Measurements from ENCODE around the gene VIM. TPM values are rescaled to one million over a fixed set of nuclear protein-coding genes. Genes with fewer than 3 reads are reported as not detected.

VIM gene
- total RNA-seq, 1 experiment from 2014 or later = 7.2 TPM

- intact Hi-C loops (cut with micrococcal nuclease) = no loop called here
- no peak overlapping the region for H3K4me2 ChIP-seq (ENCODE audit: low read length)
- H3K4me3 ChIP-seq (replicated peaks in 1 of 2; ENCODE audit: low read depth in 1 of 2, low read length in 2 of 2) = no peak overlapping the region
- H4K20me1 ChIP-seq (ENCODE audit: insufficient read depth) = no peaks in the 10 kb centered on the region
- H2AFZ ChIP-seq (ENCODE audit: low read depth, low read length, poor library complexity, severe bottlenecking) = no peak overlapping the region
- ChIA-PET POLR2A (no interaction called here), CTCF (interaction anchor here (1.2 kb wide), 1 partner anchor 13 kb away, joined by 7 read pairs; no protein-coding TSS in a partner anchor), RAD21 (ENCODE audit: low non-redundant PET in 1 of 2, low total read pairs in 2 of 2, uncharacterized antibody in 2 of 2, unreplicated experiment in 2 of 2) (no interaction called here)
- H3K36me3 ChIP-seq (ENCODE audit: control insufficient read depth in 1 of 2, insufficient read depth in 2 of 2, low read length in 2 of 2) = no peaks in the 10 kb centered on the region
- H3K27me3 ChIP-seq (ENCODE audit: insufficient read depth, low read length) = no peaks in the 10 kb centered on the region
- H3K79me2 ChIP-seq (ENCODE audit: insufficient read depth, low read length) = no peaks in the 10 kb centered on the region
- no peaks in the 10 kb centered on the region for H3K9me3 ChIP-seq (ENCODE audit: control insufficient read depth in 1 of 2, insufficient read depth in 1 of 2, low read depth in 1 of 2, low read length in 2 of 2)
- H3K9me2 ChIP-seq (ENCODE audit: insufficient read depth) = no peaks in the 10 kb centered on the region
- DNase-seq (ENCODE audit: low read depth, low spot score) (no peak), ATAC-seq (no peak)
- H3K9ac ChIP-seq (ENCODE audit: low read length) = no peak overlapping the region
- peaks cover 24 to 35% of the 10 kb centered on the region in 2 experiments for H3K4me1 ChIP-seq (ENCODE audit: control insufficient read depth in 1 of 2, insufficient read depth in 2 of 2, low read length in 2 of 2)
- H3K27ac ChIP-seq (ENCODE audit: low read depth, low read length) = no peak overlapping the region
- TF ChIP-seq JUND (IDR thresholded peaks at IDR 0.05) (no peak), POLR2A (IDR thresholded peaks at IDR 0.05; ENCODE audit: borderline replicate concordance, extremely low read depth, insufficient read depth, insufficient read length) (no peak), EZH2phosphoT487 (IDR thresholded peaks at IDR 0.05; ENCODE audit: borderline replicate concordance) (no peak), CEBPB (IDR thresholded peaks at IDR 0.05; ENCODE audit: low read depth) (no peak), FOSL1 (IDR thresholded peaks at IDR 0.05; ENCODE audit: low read depth) (no peak), ELF1 (IDR thresholded peaks at IDR 0.05; ENCODE audit: borderline replicate concordance, low read depth) (no peak), TCF7L2 (IDR thresholded peaks at IDR 0.05; ENCODE audit: borderline replicate concordance, extremely low read depth, insufficient read depth, insufficient read length) (no peak), ZBTB33 (IDR thresholded peaks at IDR 0.05; ENCODE audit: extremely low read depth, insufficient replicate concordance, low read length) (no peak), POLR2AphosphoS5 (IDR thresholded peaks at IDR 0.05; ENCODE audit: low read depth, low read length) (no peak), EGR1 (IDR thresholded peaks at IDR 0.05; ENCODE audit: low read depth) (no peak), CBX3 (IDR thresholded peaks at IDR 0.05; ENCODE audit: low read depth) (no peak), SIN3A (IDR thresholded peaks at IDR 0.05; ENCODE audit: low read depth) (no peak), YY1 (IDR thresholded peaks at IDR 0.05; ENCODE audit: extremely low read depth, insufficient replicate concordance, low read depth, low read length) (no peak), MAX (IDR thresholded peaks at IDR 0.05) (no peak), ZNF274 (IDR thresholded peaks at IDR 0.05; ENCODE audit: low read depth, low read length) (no peak), SRF (IDR thresholded peaks at IDR 0.05; ENCODE audit: low read depth) (no peak)
- TF ChIP-seq, protein P1, sequence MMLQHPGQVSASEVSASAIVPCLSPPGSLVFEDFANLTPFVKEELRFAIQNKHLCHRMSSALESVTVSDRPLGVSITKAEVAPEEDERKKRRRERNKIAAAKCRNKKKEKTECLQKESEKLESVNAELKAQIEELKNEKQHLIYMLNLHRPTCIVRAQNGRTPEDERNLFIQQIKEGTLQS (IDR thresholded peaks at IDR 0.05) = no peak
- TF ChIP-seq, protein P2, sequence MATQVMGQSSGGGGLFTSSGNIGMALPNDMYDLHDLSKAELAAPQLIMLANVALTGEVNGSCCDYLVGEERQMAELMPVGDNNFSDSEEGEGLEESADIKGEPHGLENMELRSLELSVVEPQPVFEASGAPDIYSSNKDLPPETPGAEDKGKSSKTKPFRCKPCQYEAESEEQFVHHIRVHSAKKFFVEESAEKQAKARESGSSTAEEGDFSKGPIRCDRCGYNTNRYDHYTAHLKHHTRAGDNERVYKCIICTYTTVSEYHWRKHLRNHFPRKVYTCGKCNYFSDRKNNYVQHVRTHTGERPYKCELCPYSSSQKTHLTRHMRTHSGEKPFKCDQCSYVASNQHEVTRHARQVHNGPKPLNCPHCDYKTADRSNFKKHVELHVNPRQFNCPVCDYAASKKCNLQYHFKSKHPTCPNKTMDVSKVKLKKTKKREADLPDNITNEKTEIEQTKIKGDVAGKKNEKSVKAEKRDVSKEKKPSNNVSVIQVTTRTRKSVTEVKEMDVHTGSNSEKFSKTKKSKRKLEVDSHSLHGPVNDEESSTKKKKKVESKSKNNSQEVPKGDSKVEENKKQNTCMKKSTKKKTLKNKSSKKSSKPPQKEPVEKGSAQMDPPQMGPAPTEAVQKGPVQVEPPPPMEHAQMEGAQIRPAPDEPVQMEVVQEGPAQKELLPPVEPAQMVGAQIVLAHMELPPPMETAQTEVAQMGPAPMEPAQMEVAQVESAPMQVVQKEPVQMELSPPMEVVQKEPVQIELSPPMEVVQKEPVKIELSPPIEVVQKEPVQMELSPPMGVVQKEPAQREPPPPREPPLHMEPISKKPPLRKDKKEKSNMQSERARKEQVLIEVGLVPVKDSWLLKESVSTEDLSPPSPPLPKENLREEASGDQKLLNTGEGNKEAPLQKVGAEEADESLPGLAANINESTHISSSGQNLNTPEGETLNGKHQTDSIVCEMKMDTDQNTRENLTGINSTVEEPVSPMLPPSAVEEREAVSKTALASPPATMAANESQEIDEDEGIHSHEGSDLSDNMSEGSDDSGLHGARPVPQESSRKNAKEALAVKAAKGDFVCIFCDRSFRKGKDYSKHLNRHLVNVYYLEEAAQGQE (IDR thresholded peaks at IDR 0.05; ENCODE audit: low read depth) = no peak
- BruUV-seq (replicated peaks) = no TSS peak
Measured at GRCh38 chr10:17217631-17218232, 10.3 kb upstream of the VIM start.

Measured in HCT116 (cell line).